Esophagus (tissue), 2 donors: ENCODE data around the gene HLTF. TPM values are rescaled to one million over a fixed set of nuclear protein-coding genes. Genes with fewer than 3 reads are reported as not detected.

Source experiments
- H3K27ac ChIP-seq, 2 donors: one replicate each; pipeline ENCODE4 v1.5.1; 2013; ENCODE audit warnings: low read depth in 2 of 2, mild to moderate bottlenecking in 2 of 2, inconsistent platforms in 1 of 2, low read length in 1 of 2, moderate library complexity in 1 of 2
- H3K27me3 ChIP-seq, 2 donors: one replicate each; pipeline ENCODE4 v1.6.1; 2013; ENCODE audit warnings: low read length in 2 of 2, control low read depth in 1 of 2, mild to moderate bottlenecking in 1 of 2; ENCODE audit not compliant: insufficient read depth in 2 of 2, control insufficient read depth in 1 of 2
- H3K36me3 ChIP-seq, 2 donors: one replicate each; pipeline ENCODE4 v1.6.1; 2013; ENCODE audit warnings: low read length in 1 of 2; ENCODE audit not compliant: control insufficient read depth in 2 of 2, insufficient read depth in 2 of 2
- H3K4me1 ChIP-seq, 2 donors: one replicate each; pipeline ENCODE4 v1.6.1; 2013; ENCODE audit warnings: low read length in 1 of 2; ENCODE audit not compliant: control insufficient read depth in 2 of 2, insufficient read depth in 2 of 2
- H3K4me3 ChIP-seq, 2 donors: one replicate each; pipeline ENCODE4 v1.5.1; 2013; ENCODE audit warnings: low read length in 2 of 2, mild to moderate bottlenecking in 2 of 2, low read depth in 1 of 2, moderate library complexity in 1 of 2
- H3K9me3 ChIP-seq, 2 donors: one replicate each; pipeline ENCODE4 v1.6.1; 2013; ENCODE audit warnings: mild to moderate bottlenecking in 2 of 2, low read depth in 1 of 2, low read length in 1 of 2, moderate library complexity in 1 of 2; ENCODE audit not compliant: control insufficient read depth in 2 of 2, insufficient read depth in 1 of 2
- WGBS, 2 donors: extraction: QIAGEN DNeasy Blood & Tissue Kit; methylation state at CpG; one replicate each; pipeline ENCODE4 v1.1.7; 2013; 5-methylcytosine and 5-hydroxymethylcytosine counted together
- polyA plus RNA-seq, 2 donors: library from polyadenylated mRNA; stranded (reverse); fragments of 200-250 nt; gene quantifications; one replicate each; pipeline ENCODE4 v1.2.3, GENCODE V29; 2013
- donor health status: healthy with polysubstance abuse.
- donor health status: Bipolar disorder and iron deficiency.

The HLTF gene
- polyA plus RNA-seq, 2 donors = 1.7 to 3.5 TPM

GRCh38 chr3:149011676-149012075, 74.7 kb downstream of the HLTF start:
- H3K36me3 ChIP-seq = peaks cover 0 to 19% of the 10 kb centered on the region in 2 donors
- H3K4me3 ChIP-seq = no peak overlapping the region
- H3K9me3 ChIP-seq = no peaks in the 10 kb centered on the region
- WGBS, 2 donors = 60 to 81% methylated on average over 5 of the region's 5 CpGs
- no peak overlapping the region for H3K27ac ChIP-seq
- no peaks in the 10 kb centered on the region for H3K27me3 ChIP-seq
- H3K4me1 ChIP-seq = no peaks in the 10 kb centered on the region

GRCh38 chr3:149010966-149011365, 75.4 kb downstream of the HLTF start:
- Histone ChIP-seq H3K27ac (no peak overlapping the region), H3K36me3 (peaks cover 0 to 19% of the 10 kb centered on the region in 2 donors), H3K4me1 (no peaks in the 10 kb centered on the region), H3K9me3 (no peaks in the 10 kb centered on the region), H3K4me3 (no peak overlapping the region), H3K27me3 (no peaks in the 10 kb centered on the region)
- WGBS, 2 donors = 64 to 72% methylated on average over 2 of the region's 2 CpGs

GRCh38 chr3:149010504-149010951, 75.8 kb downstream of the HLTF start:
- Histone ChIP-seq H3K27ac (peak overlapping the region in 1 of 2 donors; percentile 61), H3K4me1 (no peaks in the 10 kb centered on the region), H3K27me3 (no peaks in the 10 kb centered on the region), H3K36me3 (peaks cover 0 to 17% of the 10 kb centered on the region in 2 donors), H3K4me3 (no peak overlapping the region), H3K9me3 (no peaks in the 10 kb centered on the region)
- WGBS, 2 donors = 76 to 78% methylated on average over 6 of the region's 6 CpGs

- Histone ChIP-seq H3K9me3 (no peaks in the 10 kb centered on the region), H3K27me3 (no peaks in the 10 kb centered on the region), H3K27ac (no peak overlapping the region), H3K36me3 (peaks cover 0 to 17% of the 10 kb centered on the region in 2 donors), H3K4me3 (no peak overlapping the region), H3K4me1 (no peaks in the 10 kb centered on the region)
- 84 to 86% methylated on average over 2 of the region's 2 CpGs for WGBS, 2 donors
Measured at GRCh38 chr3:149009732-149010131, 76.6 kb downstream of the HLTF start.

- Histone ChIP-seq H3K4me1 (no peaks in the 10 kb centered on the region), H3K4me3 (no peak overlapping the region), H3K36me3 (peaks cover 5 to 17% of the 10 kb centered on the region in 2 donors), H3K27ac (no peak overlapping the region), H3K27me3 (no peaks in the 10 kb centered on the region), H3K9me3 (no peaks in the 10 kb centered on the region)
- WGBS, 2 donors = 90 to 91% methylated on average over 7 of the region's 7 CpGs
Measured at GRCh38 chr3:149007567-149008257, 78.6 kb downstream of the HLTF start.

- H3K36me3 ChIP-seq = peaks cover 5 to 14% of the 10 kb centered on the region in 2 donors
- no peak overlapping the region for H3K27ac ChIP-seq
- 83 to 87% methylated on average over 1 of the region's 1 CpG for WGBS, 2 donors
Measured at GRCh38 chr3:149005416-149005815, 80.9 kb downstream of the HLTF start.

GRCh38 chr3:149004622-149005021, 81.7 kb downstream of the HLTF start:
- H3K4me1 ChIP-seq = no peaks in the 10 kb centered on the region
- H3K36me3 ChIP-seq = peaks cover 5 to 12% of the 10 kb centered on the region in 2 donors
- no peaks in the 10 kb centered on the region for H3K27me3 ChIP-seq
- H3K27ac ChIP-seq = peak overlapping the region in 1 of 2 donors; percentile 10
- H3K9me3 ChIP-seq = no peaks in the 10 kb centered on the region
- 45 to 54% methylated on average over 4 of the region's 4 CpGs for WGBS, 2 donors
- H3K4me3 ChIP-seq = no peak overlapping the region

More at GRCh38 chr3:149005416-149005815, 80.9 kb downstream of the HLTF start:
- Histone ChIP-seq H3K9me3 (no peaks in the 10 kb centered on the region), H3K27me3 (no peaks in the 10 kb centered on the region), H3K4me3 (no peak overlapping the region), H3K4me1 (no peaks in the 10 kb centered on the region)

GRCh38 chr3:149003653-149004305, 82.6 kb downstream of the HLTF start:
- H3K4me3 ChIP-seq = no peak overlapping the region

GRCh38 chr3:149001727-149002126, 84.6 kb downstream of the HLTF start:
- H3K27ac ChIP-seq = no peak overlapping the region
- no peak overlapping the region for H3K4me3 ChIP-seq
- peaks cover 3 to 5% of the 10 kb centered on the region in 2 donors for H3K36me3 ChIP-seq
- WGBS, 2 donors = 93 to 94% methylated on average over 3 of the region's 3 CpGs
- H3K4me1 ChIP-seq = no peaks in the 10 kb centered on the region
- no peaks in the 10 kb centered on the region for H3K27me3 ChIP-seq
- H3K9me3 ChIP-seq = no peaks in the 10 kb centered on the region

More at GRCh38 chr3:149003653-149004305, 82.6 kb downstream of the HLTF start:
- no peaks in the 10 kb centered on the region for H3K4me1 ChIP-seq
- H3K27me3 ChIP-seq = no peaks in the 10 kb centered on the region
- 67 to 70% methylated on average over 6 of the region's 6 CpGs for WGBS, 2 donors
- no peaks in the 10 kb centered on the region for H3K9me3 ChIP-seq
- no peak overlapping the region for H3K27ac ChIP-seq
- H3K36me3 ChIP-seq = peaks cover 5 to 8% of the 10 kb centered on the region in 2 donors
